GM10847 (cell line): ENCODE data around the gene NOLC1.

Source experiments
- POLR2A ChIP-seq: IDR thresholded peaks from 2 replicates; pipeline ENCODE4 v1.6.1; 2011; ENCODE audit not compliant: insufficient read length; ENCODE audit errors: extremely low read depth

Gene NOLC1

DNA sequence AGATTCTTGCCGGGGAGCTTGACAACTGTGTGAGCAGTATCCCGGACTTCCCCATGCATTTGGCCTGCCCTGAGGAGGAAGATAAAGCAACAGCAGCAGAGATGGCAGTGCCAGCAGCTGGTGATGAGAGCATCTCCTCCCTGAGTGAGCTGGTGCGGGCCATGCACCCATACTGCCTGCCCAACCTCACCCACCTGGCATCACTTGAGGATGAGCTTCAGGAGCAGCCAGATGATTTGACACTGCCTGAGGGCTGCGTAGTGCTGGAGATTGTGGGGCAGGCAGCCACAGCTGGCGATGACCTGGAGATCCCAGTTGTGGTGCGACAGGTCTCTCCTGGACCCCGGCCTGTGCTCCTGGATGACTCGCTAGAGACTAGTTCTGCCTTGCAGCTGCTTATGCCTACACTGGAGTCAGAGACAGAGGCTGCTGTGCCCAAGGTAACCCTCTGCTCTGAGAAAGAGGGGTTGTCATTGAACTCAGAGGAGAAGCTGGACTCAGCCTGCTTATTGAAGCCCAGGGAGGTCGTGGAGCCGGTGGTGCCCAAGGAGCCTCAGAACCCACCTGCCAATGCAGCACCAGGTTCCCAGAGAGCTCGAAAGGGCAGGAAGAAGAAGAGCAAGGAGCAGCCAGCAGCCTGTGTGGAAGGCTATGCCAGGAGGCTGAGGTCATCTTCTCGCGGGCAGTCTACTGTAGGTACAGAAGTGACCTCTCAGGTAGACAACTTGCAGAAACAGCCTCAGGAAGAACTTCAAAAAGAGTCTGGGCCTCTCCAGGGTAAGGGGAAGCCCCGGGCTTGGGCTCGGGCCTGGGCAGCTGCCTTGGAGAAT lies 12.7 kb upstream of the NOLC1 start:
- TF ChIP-seq POLR2A = no peak

DNA sequence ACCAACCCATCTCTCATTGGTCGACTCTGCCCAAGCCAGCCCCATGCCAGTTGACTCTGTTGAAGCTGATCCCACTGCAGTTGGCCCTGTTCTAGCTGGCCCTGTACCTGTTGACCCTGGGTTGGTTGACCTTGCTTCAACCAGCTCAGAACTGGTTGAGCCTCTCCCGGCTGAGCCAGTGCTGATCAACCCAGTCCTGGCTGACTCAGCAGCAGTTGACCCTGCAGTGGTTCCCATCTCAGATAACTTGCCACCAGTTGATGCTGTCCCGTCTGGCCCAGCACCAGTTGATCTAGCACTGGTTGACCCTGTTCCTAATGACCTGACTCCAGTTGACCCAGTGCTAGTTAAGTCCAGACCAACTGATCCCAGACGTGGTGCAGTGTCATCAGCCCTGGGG lies 12.0 kb upstream of the NOLC1 start:
- TF ChIP-seq POLR2A = no peak

DNA sequence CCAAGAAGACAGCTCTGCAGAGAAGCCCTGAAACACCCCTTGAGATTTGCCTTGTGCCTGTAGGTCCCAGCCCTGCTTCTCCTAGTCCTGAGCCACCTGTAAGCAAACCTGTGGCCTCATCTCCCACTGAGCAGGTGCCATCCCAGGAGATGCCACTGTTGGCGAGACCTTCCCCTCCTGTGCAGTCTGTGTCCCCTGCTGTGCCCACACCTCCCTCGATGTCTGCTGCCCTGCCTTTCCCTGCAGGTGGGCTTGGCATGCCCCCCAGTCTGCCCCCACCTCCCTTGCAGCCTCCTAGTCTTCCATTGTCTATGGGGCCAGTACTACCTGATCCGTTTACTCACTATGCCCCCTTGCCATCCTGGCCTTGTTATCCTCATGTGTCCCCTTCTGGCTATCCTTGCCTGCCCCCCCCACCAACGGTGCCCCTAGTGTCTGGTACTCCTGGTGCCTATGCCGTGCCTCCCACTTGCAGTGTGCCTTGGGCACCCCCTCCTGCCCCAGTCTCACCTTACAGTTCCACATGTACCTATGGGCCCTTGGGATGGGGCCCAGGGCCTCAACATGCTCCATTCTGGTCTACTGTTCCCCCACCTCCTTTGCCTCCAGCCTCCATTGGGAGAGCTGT lies 11.2 kb upstream of the NOLC1 start:
- TF ChIP-seq POLR2A = no peak

DNA sequence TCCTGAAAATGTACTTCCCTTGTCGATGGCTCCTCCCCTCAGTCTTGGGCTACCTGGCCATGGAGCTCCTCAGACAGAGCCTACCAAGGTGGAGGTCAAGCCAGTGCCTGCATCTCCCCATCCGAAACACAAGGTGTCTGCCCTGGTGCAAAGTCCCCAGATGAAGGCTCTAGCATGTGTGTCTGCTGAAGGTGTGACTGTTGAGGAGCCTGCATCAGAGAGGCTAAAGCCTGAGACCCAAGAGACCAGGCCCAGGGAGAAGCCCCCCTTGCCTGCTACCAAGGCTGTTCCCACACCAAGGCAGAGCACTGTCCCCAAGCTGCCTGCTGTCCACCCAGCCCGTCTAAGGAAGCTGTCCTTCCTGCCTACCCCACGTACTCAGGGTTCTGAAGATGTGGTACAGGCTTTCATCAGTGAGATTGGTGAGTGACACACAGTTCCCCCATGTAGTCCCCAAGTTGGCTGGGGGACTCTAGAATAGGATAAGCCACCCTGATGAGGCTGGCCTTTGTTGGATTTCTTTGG lies 10.5 kb upstream of the NOLC1 start:
- TF ChIP-seq POLR2A = no peak

DNA sequence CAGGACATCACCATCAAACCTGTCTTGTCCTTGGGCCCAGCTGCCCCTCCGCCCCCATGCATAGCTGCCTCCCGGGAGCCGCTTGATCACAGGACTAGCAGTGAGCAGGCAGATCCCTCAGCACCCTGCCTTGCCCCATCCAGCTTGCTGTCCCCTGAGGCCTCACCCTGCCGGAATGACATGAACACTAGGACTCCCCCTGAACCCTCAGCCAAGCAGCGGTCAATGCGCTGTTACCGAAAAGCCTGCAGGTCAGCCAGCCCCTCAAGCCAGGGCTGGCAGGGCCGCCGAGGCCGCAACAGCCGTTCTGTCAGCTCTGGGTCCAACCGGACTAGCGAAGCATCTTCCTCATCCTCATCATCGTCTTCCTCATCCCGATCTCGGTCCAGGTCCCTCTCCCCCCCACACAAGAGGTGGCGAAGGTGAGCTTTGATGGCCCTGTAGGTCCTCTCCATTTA lies 5.2 kb upstream of the NOLC1 start:
- TF ChIP-seq POLR2A = no peak

DNA sequence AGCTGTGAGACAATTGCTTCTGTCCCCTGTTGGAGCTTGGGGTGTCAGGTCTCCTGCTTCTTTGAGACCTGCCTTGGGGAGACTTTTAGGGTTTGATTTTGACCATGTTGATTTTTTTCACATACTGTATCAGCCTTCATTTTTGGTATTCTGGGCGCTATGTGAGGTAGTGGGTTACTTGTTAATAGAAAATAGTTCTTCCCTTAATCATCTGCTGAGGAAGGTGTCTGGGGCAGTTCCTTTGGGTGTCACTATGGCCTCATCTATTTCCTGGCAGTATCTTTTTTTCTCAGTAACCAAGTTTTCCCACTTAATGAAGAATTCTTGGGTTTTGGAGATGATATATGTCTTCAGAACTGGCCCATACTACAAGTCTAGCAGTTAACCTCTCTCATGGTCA lies 4.6 kb upstream of the NOLC1 start:
- TF ChIP-seq POLR2A = no peak

DNA sequence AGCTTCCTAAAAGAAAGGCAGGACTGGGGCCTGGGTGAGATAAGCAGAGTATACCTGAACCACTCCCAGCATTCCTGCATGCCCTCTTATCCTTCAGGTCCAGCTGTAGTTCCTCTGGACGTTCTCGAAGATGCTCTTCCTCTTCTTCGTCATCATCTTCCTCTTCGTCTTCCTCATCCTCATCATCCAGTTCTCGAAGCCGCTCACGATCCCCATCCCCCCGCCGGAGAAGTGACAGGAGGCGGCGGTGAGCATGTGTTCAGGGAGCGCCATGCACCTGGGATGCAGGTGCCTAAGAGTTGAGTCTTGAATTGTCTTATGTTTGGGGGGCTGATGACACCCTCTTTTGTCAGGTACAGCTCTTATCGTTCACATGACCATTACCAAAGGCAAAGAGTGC lies 3.9 kb upstream of the NOLC1 start:
- TF ChIP-seq POLR2A = no peak

DNA sequence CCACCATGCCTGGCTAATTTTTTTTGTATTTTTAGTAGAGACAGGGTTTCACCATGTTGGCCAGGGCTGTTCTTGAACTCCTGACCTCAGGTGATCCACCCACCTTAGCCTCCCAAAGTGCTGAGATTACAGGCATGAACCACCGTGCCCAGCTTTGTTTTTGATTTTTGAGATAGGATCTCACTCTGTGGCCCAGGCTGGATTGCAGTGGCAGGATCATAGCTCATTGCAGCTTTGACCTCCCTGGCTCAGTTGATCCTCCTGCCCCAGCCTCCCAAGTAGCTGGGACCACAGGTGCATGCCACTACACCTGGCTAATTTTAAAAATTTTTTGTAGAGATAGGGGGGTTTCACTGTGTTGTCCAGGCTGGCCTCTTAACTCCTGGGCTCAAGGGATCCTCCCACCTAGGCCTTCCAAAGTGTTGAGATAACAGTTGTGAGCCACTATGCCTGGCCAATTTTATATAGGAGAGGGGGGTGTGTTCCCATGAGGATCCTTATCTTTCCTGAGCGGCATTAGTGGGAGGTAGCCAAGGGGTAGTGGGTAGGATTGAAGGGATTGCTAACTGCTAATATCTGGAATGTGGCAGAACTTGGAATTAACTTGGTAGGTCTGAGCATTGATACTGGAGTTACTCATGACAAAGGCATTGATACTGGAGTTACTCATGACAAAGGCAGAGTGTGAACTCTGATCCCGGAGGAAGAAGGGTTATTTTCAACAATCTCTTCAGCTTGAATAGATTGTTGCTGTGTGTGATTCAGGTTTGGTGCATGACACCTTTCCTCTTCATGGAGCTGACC lies 1.0 kb upstream of the NOLC1 start:
- TF ChIP-seq POLR2A = no peak

DNA sequence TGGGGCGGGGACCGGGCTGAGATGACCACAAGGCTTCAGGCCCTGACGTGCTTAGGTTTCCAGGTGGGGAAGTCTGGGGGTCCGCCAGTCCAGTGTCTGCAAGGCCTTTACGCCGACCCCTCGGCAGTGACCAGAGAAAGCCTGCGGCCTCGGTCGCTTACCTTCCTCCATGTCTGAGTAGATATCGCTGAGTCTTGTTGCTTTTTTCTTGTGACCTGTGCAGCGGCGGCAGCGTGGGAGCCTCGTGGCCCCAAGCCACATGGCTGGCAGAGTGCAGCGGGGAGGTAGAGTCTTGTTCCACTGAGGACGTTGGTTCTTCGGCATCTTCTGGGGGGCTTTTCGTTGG lies 329 bp downstream of the NOLC1 start:
- no peak for TF ChIP-seq POLR2A

DNA sequence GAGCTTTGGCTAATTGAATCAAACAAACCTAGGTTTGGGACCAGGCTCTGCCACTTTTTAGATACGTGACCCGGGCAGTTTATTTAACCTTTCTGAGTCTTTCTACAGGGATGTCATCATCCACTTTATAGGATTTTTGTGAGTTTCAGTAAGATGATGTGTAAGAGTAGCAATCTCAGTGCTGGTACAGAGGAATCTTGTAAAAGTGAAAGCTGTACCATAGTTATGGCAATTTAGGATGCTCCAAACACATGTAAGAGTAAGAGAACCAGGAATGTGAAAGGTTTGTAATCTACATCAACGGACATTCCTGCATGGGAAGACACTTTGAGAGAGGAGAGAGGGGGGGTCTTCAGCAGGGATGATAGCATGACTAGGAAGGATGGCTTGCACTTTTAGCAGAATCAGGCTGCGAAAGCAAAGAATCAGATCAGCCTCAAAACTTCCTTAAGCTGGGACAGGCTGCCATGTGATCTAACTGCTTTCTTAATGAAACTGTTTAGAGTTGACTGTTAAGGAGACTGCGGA lies 968 bp downstream of the NOLC1 start:
- no peak for TF ChIP-seq POLR2A

DNA sequence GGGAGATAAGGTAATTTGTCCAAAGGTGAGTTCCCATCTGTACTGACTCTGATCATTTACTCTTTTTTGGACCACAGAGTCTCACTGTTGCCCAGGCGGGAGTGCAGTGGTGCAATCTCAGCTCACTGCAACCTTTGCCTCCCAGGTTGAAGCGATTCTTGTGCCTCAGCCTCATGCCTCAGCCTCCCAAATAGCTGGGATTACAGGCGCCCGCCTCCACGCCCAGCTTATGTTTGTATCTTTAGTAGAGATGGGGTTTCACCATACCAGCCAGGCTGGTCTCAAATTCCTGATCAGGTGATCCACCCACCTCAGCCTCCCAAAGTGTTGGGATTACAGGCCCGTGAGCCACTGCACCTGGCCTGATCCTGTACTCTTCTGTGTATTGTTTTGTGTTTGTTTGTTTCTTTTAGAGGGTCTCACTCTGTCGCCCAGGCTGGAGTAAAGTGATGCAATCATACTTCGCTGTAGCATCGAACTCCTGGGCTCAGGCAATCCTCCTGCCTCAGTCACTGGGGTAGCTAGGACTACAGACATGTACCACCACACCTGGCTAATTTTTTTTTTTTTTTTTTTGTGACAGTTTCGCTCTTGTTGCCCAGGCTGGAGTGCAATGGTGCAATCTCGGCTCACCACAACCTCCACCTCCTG lies 2.4 kb downstream of the NOLC1 start:
- TF ChIP-seq POLR2A = no peak

DNA sequence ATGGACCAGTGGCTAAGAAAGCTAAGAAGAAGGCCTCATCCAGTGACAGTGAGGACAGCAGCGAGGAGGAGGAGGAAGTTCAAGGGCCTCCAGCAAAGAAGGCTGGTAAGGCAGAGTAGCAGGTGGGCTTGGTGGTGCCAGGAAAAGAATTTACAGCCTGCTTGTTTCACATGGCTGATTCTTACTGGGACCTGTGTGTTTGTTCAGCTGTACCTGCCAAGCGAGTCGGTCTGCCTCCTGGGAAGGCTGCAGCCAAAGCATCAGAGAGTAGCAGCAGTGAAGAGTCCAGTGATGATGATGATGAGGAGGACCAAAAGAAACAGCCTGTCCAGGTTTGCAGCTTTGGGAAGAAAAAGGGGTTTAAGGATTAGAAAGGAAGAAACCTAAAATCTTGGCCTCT lies 5.0 kb downstream of the NOLC1 start:
- no peak for TF ChIP-seq POLR2A

DNA sequence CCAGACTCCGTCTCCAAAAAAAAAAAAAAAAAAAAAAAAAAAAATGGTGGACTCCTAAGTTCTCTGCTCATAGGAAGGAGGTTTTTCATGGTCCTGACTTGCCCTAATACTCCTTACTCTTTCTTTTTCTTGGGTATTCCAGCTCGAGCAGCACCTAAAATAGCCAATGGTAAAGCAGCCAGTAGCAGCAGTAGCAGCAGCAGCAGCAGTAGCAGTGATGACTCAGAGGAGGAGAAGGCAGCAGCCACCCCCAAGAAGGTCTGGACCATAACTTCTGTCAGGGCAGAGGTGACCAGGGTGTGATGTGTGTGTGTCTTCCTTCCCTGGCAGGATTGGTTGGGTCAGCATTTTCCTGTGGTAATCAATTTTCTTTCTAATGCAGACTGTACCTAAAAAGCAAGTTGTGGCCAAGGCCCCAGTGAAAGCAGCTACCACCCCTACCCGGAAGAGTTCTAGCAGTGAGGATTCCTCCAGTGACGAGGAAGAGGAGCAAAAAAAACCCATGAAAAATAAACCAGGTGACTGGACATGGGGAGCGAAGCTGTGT lies 6.9 kb downstream of the NOLC1 start:
- TF ChIP-seq POLR2A = no peak

DNA sequence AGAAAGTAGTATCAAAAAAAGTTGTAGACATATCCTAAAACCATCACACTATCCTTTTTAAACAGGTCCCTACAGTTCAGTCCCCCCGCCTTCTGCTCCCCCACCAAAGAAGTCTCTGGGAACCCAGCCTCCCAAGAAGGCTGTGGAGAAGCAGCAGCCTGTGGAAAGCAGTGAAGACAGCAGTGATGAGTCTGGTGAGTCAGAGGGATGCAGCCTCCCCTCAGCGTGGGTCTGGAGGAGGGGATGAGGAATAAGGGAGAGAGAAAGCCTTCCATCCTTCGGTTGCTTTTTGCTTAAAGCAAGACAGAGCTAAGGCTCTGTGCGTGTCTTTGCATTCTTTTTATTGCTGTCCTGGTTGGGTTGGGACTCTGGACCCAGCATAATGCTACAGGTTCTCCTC lies 7.6 kb downstream of the NOLC1 start:
- TF ChIP-seq POLR2A = no peak
